Hindlimb muscle (tissue), 1 donor: ENCODE data around the gene CDH4. TPM values are rescaled to one million over a fixed set of nuclear protein-coding genes. Genes with fewer than 3 reads are reported as not detected.

Experiments used
- DNase-seq: peaks from one replicate; pipeline ENCODE4 v3.0.0-alpha.2; 2013
- polyA plus RNA-seq: library from polyadenylated mRNA; unstranded; fragments of 120-200 nt; gene quantifications from one replicate; pipeline ENCODE4 v1.2.1, GENCODE V29; 2013; ENCODE audit not compliant: insufficient read length

CDH4 gene
- polyA plus RNA-seq, 1 donor: 1.0 TPM

DNA sequence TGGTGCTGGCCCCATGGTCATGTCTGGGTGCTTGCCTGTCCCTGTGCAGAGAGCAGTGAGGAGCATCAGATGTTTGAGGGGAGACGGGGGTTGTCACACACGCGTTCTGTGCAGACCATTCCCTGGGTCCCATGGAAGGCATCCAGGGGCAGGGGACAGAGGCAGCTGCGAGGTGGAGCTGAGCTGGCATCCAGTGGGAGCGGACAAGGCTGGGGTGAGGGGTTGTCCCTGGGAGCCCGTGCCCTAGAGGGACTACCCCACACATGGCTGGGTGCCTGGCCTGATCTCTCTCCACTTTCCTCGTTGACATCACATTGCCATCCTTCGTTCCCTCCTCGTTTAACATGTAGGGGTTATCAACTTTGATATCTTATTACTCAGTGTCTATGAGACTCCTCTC, 331.3 kb downstream of the CDH4 start:
- DNase-seq: no peak

GRCh38 chr20:61584851-61585250, 332.8 kb downstream of the CDH4 start:
- no peak for DNase-seq

DNA sequence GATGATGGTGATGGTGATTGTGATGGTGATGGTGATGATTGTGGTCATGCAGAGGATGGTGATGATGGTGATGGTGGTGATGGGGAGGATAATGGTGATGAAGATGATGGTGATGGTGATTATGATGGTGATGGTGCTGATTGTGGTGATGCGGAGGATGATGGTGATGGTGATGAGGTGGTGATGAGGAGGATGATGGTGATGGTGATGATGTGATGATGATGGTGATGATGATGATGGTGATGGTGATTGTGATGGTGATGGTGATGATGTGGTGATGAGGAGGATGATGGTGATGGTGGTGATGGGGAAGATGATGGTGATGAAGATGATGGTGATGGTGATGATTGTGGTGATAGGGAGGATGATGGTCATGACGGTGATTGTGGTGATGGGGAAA, 333.7 kb downstream of the CDH4 start:
- no peak for DNase-seq

DNA sequence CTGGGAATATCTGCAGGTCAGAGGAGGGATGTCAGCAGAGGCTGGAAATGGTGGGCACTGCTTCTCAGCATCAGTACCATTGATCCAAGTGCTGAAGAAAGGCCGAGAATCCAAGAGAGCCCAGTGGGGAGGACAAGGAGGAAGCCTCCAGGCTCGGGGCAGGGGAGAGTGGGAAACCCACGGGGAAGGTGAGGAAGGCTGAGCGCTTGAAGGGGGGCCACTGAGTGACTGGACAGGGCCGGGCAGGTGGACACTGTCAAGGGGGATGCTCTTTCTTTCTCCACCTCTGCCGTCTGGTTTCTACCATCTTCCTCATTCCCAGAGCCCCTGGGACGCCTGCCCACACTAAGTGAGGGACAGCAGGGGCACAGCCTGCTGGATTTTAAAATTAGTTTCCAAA, 335.0 kb downstream of the CDH4 start:
- DNase-seq: no peak

DNA sequence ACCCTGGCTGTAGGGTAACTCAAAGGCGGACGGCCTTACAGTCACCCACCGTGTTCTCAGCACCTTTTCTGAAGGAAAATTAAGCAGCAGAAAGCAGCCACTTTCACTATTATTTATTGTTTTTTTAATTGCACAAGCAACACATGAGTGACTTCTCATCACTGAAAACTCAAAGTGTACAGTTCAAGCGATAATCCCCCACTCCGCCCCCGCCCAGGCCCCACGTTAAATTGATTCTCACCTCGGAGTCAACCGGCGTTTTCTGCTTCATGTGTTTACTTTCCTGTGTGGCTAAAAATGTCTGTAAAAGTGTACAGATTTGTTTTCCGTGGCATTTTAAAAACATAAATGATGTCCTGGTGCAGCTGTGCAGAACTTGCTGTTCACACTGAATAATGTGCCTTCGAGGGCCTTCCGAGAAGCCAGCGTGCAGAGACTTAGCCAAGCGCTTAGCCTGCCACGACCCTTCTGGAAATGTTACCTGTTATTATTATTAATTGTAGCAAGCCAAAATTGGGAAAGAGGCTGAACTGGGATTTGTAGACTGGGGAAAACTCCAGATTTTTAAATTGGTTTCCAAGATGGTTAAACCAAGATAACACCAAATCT, 335.7 kb downstream of the CDH4 start:
- DNase-seq: no peak

GRCh38 chr20:61588411-61589385, 336.6 kb downstream of the CDH4 start:
- DNase-seq: no peak

DNA sequence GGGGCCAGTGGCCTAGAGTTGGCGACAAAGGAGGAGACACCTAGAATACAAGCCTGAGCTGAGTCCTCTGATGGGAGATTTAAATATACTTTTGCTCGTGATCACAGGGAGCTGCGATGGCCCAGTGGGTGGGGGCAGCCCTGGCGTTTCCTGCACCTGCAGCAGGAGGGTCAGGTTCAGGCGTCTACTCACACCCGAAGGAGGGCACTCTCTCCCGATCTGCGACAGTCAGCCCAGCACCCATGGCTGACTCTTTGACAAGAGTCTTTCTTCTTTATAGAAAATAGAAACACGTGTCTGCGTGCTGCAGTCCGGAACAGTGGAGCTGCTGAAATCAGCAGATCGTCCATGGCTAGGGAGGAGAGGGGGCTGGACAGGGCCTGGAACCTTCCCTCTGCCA, 338.2 kb downstream of the CDH4 start:
- DNase-seq: no peak

GRCh38 chr20:61593516-61593915, 341.5 kb downstream of the CDH4 start:
- DNase-seq: no peak

- no peak for DNase-seq
These were observed 342.1 kb downstream of the CDH4 start for GRCh38 chr20:61594198-61594597.

DNA sequence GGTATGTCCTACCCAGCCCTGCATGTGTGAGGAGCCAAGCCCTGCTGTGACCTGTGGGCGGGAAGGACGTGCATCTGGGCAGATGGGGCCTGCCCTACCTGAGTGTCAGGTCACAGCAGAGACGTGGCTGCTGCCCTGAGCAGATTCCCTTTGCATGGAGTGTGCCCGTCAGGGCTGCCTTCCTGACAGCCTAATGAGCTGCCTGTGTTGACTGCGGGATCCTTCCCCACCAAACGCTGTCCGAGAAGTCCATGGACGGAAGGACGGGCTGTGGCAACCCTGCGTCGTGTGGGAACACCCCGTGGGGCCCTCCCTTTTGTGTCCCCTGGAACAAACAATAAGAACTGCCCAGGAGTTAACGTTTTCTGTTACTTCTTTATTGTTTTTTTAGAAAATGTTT, 343.2 kb downstream of the CDH4 start:
- DNase-seq: no peak

- DNase-seq: no peak
These were observed 344.7 kb downstream of the CDH4 start for GRCh38 chr20:61596687-61597330.

GRCh38 chr20:61597996-61598395, 345.9 kb downstream of the CDH4 start:
- DNase-seq: no peak

- DNase-seq: no peak
These were observed 346.5 kb downstream of the CDH4 start for GRCh38 chr20:61598586-61598985.

- no peak for DNase-seq
These were observed 347.0 kb downstream of the CDH4 start for GRCh38 chr20:61599061-61599531.

- DNase-seq: no peak
These were observed 347.5 kb downstream of the CDH4 start for GRCh38 chr20:61599541-61599992.

DNA sequence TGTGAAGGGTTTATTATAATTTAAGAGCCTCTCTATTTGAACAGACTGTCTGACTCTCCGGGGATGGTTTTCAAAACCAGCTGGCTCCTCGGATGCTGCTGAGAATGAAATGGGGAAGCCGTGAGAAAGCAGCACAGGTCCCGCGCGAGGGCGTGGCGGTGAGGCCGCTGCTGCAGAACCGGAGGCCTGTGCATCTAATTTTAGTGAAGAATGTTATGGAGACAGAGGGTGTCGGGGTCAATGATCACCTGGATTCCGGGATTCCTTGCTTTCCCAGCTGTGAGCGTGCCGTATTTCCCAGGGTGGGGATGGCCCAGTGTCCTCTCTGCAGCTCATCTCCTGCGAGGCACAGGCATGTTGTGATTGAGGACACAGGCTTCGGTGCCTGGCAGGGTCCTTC, 348.0 kb downstream of the CDH4 start:
- no peak for DNase-seq

- no peak for DNase-seq
These were observed 349.3 kb downstream of the CDH4 start for GRCh38 chr20:61601361-61601760.

GRCh38 chr20:61601853-61602252, 349.8 kb downstream of the CDH4 start:
- DNase-seq: no peak

GRCh38 chr20:61603715-61604114, 351.7 kb downstream of the CDH4 start:
- DNase-seq: no peak

DNA sequence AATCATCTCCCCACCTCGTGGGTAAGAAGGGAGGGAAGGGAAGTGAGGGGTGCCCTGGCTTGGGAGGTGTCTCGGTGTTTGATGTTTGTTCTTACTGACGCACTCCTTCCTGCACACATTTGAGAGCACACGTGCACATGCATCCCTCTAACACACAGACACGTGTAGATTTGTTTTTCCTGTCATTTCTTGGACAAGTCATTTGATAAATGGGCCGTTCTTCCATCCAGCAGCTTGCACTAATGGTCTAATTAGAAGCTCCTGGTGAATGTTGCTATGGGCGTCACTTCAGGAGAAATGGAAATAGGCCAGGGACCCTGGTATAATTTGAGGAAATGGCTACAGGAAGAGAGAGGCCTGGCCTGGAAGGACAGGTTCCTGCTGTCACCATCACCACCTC, 352.5 kb downstream of the CDH4 start:
- no peak for DNase-seq

DNA sequence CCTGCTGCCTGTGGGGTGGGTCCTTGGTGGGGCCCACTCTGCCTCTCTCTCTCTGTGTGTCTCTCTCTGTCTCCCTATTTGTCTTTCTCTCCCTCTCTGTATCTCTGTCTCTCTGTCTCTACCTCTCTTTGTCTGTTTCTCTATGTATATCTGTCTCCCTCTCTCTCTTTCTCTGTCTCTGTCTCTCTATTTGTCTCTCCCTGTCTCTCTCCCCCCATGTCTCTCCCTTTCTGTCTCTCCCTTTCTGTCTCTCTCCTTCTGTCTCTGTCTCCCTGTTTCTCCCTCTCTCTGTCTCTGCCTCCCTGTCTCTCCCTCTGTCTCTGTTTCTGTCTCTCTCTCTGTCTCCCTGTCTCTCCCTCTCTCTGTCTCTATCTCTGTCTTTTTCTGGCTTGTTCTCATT, 353.2 kb downstream of the CDH4 start:
- no peak for DNase-seq

- no peak for DNase-seq
These were observed 353.9 kb downstream of the CDH4 start for GRCh38 chr20:61605862-61606557.
